ENCODE measurements around the gene UNCX.

- TF ChIP-seq CTCF (optimal IDR thresholded peaks at IDR 0.05 in 1 of 3, IDR thresholded peaks at IDR 0.05 in 1 of 3, conservative IDR thresholded peaks at IDR 0.05 in 1 of 3; ENCODE audit: extremely low read depth in 1 of 3, insufficient read depth in 2 of 3, low read length in 3 of 3) = no peak
- TF ChIP-seq EZH2 (IDR thresholded peaks at IDR 0.05; ENCODE audit: low read length) = no peak
These were observed 23.2 kb downstream of the UNCX start for GRCh38 chr7:1255817-1256340.

Measured in keratinocyte (primary cell).